GM19023 (cell line): ENCODE measurements around the gene TTC39B.

Source experiments
- ATAC-seq: cut with Tn5 transposase; IDR thresholded peaks from one replicate; pipeline ENCODE4 v1.9.1; 2021; ENCODE audit warnings: mild to moderate bottlenecking, moderate library complexity; ENCODE audit not compliant: unreplicated experiment

The TTC39B gene

GRCh38 chr9:15231788-15232635 lies 75.0 kb downstream of the TTC39B start:
- ATAC-seq, result peak; percentile 56

DNA sequence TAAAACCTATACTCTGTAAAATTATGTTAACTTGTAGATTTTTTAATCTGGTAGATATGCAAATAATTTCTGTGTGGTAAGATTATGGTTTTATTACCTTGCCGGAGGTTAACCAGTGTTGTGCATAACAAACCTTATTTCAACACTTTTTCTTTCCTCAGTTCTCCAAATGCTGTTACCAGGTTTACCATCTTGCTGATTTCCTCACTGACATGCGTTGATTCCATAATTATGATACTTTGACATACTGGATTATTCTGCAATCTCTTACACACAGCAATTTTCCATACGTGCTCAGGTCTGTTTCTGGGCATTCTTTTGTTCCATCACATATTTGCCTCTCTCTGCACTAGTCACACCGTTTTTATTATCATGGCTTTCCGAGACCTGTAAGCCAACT lies 77.6 kb downstream of the TTC39B start:
- ATAC-seq, result no peak

- ATAC-seq, result no peak
Measured at GRCh38 chr9:15227491-15227890, 79.5 kb downstream of the TTC39B start.

DNA sequence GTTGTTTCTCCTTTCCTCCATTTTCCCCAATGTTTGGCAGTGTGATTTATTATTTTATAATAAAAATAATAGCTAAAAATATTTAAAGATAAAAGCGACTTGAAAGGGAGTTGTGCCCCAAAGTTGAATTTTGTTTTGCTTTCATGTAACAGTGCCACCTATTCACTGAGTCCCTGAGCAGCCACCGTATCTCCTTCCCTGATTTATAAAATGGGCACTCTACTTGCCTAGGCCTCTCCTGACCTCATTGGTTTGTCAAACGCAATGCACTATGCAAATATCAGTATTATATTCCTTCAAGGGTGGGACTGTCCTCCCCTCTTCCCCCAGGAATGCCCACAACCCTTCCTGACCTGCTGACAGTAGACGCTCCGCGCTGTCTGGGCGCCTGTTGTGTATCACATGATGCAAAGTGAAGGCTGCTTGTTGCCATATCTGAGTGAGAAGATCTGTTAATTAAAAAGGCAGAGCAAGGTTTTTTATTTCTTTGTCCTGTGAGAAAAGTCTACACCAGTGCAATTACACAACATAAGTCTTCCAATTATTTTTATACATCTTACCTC lies 81.4 kb downstream of the TTC39B start:
- no peak for ATAC-seq

DNA sequence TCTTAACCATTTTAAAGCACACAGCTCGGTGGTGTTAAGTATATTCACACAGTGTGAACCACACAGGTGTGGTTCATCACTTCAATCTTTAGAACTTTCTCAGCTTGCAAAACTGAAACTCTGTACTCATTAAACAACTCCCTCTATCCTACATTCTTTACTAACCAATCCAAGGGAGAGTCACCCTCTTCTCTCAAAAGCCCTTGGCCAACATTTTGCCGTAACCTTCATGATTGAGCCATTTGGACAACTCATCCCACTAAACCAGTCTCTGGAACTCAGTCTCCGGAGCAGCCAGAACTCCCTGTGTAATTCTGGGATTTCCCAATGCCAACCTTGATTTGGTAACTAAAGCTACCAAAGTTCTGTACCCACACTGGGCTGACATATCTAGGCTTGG lies 84.7 kb downstream of the TTC39B start:
- ATAC-seq, result no peak

DNA sequence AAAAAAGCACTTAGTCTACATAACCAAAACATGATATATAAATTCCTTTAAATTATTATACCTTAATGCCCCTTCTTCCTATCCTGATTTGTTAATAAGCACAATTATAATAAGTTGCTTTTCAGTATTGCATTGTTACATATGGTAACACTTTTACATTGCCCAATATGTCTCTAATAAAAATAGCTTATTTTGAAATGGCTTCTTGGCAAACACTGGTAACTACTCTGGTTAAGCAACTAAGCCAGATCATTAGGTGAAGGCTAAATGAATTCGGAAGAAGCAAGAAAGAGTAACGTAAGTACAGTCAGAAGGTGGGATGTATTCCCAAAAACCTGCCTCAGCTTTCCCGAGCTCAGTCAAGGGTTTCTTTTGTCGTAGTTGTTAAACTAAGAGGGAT lies 85.3 kb downstream of the TTC39B start:
- no peak for ATAC-seq

DNA sequence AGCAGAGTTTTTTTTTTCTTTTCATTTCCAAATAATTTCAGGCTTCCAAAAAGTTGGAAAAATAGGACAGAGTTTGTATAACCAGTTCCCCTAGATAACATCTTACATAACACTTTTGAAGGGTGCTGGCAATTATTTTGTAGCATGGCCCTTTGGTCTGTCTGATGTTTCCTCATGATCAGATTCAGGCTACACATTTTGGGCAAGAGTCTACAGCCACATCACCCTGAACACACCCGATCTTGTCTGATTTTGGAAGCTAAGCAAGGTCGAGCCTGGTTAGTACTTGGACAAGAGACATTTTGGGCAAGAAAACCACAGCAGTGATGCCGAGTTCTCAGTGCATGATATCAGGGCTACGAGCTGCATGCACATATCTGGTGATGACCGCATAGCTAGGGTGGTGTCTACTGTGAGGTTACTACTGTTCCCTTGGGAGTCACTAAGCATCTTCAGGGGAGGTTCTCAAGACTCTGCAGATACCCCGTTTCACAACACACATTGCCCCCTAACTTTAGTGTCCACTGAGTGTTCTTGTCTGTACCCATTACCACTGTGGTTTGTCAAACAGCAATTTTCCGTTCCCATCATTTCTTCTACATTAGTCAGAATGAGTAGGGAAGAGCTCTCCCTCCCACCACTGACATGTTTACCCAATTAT lies 86.2 kb downstream of the TTC39B start:
- no peak for ATAC-seq

DNA sequence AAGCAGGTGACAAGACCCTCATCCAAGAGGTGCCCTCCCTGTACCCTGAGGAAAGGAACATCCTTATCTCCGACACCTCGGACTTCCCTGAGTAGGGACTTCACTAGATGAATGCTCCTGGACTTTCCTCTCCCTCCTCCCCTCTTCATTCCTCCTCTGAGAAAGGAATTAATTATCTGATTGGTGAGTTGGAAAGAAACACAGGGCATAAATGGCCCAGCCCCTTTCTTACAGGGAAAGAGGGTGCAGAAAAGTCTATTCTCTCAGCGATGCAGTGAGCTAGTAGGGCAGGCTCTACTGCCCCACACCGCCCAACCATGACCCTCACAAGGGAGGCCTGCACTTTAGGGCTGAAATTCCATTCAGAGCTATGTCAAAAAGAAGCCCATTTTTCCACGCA lies 87.5 kb downstream of the TTC39B start:
- no peak for ATAC-seq

GRCh38 chr9:15218994-15219393 lies 88.0 kb downstream of the TTC39B start:
- ATAC-seq, result no peak

DNA sequence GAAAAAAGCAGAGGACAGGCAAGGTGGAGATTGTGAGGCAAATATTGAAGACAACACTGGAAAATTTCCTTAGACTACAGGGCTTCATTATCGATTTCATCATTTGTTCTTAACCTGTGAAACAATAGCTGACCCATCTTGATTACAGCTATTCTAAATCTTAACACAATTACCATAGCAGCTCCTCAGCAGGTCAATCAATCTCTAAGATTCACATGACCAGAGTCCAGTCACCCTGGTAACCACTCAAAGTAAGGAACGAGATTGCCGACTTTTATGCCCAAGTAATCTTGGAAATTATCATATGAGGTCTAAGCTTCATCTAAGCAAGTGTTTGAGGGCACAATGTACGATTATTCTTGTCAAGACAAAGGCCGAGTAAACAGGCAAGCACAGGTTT lies 93.8 kb downstream of the TTC39B start:
- no peak for ATAC-seq

DNA sequence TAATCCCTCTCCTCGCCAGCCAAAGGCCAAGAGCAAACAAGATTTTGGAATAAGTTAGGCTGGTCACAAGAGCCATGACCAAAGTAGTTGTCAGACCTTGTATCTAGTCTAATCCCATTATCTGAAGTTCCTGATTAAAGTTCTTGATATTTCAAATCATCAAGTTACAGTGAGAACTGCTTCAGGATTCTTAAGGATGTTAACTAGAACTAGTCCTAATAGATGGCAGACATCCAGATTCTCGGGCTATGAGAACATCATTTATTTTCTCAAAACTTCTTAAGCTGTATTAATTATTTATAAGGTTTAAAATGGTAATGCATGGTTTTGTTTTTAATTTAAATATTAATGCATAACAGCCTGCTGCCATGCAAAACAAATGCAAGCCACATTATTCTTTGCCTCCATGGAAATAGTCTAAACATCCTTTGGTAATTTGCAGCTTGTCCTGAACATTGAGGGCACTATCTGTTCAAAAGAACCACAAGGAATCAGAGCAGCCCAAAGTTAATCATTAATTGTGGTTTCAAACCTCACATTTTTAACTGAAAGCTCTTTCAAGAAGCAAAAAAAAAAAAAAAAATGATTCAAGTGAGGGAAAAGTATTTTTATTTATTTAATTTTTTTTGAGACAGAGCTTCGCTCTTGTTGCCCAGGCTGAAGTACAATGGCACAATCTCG lies 95.1 kb downstream of the TTC39B start:
- ATAC-seq, result no peak

- peak; percentile 74 for ATAC-seq
Measured at GRCh38 chr9:15211160-15211814, 95.7 kb downstream of the TTC39B start.

DNA sequence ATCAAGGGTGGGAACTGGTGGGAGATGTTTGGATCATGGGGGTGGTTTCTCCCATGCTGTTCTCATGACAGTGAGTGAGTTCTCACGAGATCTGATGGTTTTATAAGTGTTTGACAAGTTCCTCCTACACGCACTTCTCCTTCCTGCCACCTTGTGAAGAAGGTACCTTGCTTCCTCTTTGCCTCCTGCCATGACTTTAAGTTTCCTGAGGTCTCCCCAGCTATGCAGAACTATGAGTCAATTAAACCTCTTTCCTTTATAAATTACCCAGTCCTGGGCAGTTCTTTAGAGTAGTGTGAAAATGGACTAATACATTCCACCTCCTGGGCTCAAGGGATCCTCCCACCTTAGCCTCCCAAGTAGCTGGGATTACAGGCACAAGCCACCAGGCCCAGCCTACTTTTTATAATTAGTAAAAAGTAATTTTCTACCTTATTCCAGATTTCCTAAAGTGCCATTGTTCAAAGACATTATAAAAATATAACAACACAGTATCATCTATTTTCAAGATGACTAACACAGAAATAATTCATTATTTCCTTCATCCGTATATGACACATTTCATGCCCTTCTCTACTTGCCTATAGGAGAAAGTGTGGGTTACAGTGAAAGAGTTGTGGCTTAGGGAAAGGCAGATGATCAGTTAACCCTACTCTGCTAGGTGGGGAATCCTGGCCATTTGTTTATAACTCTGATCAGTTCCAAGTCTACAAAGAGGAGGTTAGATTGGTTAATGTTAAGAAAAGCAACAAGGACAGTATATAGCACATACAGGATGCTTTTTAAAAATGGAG lies 99.9 kb downstream of the TTC39B start:
- no peak for ATAC-seq

- ATAC-seq, result no peak
Measured at GRCh38 chr9:15205632-15206420, 101.2 kb downstream of the TTC39B start.

DNA sequence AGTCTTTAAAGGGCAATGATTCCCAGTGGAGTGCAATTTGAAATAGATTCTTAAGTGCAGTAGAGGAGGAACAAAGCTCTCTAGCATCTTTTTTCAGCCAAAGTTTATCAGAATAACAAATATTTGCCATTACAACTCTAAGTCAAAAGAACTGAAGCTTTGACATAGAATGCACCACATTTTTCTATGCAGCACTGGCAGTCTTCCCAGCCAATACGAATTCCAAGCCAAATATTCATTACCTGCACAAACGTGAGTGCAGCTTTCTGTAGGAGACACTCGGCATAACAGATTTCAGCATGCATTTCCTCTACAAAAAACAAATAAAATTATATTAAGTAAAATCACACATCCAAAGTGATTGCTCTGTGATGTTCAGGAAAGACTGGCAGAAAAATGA lies 103.4 kb downstream of the TTC39B start:
- no peak for ATAC-seq

DNA sequence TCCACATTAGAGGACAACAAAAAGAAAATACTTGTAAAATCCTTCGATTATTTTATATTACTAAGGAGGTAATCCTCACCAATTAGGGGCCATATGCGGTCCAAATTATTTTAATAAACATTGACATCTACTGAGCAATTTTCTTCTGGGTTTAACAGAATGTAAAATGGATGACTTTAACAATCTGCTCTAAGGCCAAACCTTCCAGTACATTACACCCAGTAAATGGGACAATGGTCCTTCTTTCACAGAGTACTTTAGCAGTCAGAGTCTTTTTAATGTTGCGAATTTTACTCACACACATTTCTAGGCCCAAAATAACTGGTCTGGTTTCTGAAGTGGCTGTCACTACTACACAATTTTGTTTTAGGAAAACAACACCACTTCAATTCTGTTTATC lies 106.9 kb downstream of the TTC39B start:
- no peak for ATAC-seq

DNA sequence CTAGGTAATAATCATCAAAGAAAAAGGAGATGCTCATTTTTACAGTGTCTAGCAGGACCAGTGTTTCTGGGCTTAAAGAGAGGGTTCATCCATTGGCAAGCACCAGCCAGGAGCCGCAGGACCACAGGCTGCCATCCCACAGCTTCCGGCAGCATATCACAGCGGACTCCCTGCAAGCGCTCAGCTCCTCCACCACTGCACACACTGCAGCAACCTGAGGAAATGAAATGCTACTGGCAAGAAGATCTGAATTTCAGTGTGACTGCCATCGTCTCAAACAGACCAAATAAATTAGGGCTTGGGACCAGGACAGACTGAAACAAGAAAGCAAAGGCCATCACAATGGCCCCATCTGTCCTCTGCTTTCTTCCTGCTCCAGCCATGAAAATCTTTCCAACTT lies 114.2 kb downstream of the TTC39B start:
- ATAC-seq, result no peak

DNA sequence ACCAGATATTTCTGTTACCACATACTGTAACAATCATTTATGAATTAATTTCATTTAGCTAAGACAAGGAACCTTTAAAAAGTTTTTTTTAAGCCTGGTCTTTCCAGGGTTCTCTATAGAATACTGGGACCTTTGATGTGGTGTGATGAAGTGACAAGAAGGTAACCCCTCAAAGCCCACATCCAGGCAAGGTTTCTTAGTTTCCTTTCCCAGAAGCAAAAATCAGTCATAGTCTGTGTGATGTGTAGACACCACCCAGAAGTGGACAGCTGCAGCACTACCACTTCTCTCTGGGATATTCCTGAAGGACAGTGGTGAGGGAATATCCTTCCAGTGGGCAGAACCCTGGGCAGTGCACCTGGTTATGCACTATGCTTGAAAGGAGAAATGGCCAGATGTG lies 115.6 kb downstream of the TTC39B start:
- ATAC-seq, result no peak

GRCh38 chr9:15189481-15189880 lies 117.5 kb downstream of the TTC39B start:
- ATAC-seq, result no peak

GRCh38 chr9:15187589-15187988 lies 119.4 kb downstream of the TTC39B start:
- ATAC-seq, result no peak
